Right lung (tissue), 5 donors: ENCODE results near the gene AGAP5. TPM values are rescaled to one million over a fixed set of nuclear protein-coding genes. Genes with fewer than 3 reads are reported as not detected.
A peak's percentile ranks its signal among the peaks of the same experiment; 100 is the strongest.

Experiments
- DNase-seq, 2 donors: peaks; one replicate each; pipeline ENCODE4 v3.0.0-alpha.2; 2013
- polyA plus RNA-seq, 5 donors: library from polyadenylated mRNA; unstranded; fragments of 120-200 nt; gene quantifications; one replicate each; pipeline versions ENCODE4 v1.2.1 to v1.2.3, GENCODE V29; 2013; ENCODE audit warnings: inconsistent platforms in 1 of 5, low replicate concordance in 1 of 5; ENCODE audit not compliant: insufficient read length in 5 of 5, insufficient read depth in 1 of 5

The AGAP5 gene
- polyA plus RNA-seq, 5 donors = 19.5 to 28.3 (median 26.2) TPM

DNA sequence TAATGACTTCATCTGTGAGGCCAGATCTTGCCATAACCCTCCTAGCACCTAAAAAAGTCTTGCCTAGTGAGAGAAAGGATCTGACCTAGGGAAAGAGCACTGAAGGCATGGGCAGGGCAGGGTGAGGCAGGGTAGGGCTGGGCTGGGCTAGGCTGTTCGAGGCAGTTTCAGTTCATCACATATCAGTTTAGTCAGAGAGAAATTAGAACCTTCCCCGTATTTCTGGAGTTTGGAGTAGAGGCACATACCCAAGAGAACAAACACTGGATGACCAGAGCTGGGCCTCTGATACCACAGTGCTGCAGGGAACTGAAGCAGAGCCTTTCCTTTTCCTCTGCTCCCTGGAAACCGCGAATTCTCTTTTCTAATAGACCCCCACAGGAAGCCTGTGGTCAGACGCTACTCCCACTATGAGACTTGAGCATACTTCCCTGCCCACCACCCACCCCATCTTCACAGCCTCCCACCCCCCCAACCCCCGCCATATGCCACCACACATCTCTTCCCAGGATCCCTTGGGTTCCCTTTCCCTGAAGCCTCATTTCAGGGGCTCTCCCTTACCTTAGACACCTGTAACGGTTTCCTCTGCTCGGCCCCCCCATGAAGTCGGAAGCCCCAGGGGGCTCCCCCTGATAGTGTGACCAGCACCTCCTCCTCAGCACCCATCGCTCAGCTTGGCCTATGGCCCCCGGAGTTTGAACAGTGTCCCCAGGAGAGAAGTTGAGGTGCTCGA, 42.5 kb downstream of the AGAP5 start:
- DNase-seq = no peak

- no peak for DNase-seq
These were observed 44.2 kb downstream of the AGAP5 start for GRCh38 chr10:73653701-73654100.

DNA sequence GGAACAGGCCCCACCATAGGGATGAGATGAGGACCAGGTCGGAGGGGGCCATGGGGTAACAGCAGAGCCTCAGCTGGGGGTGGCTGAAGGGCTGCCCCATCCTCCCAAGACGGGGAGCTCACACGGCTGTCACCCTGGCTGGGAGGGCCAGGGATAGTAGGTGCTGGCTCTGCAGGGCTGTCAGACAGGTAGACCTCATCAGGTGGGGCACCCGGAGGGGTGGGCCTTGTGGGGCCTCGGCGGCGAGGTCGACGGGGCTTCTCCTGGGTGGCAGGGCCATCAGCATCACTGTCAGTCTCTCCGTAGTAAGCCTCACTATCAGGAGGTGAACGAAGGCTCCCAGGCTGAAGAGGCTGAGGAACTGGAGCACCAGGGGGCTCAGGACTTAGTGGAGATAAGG, 44.7 kb downstream of the AGAP5 start:
- DNase-seq = no peak

DNA sequence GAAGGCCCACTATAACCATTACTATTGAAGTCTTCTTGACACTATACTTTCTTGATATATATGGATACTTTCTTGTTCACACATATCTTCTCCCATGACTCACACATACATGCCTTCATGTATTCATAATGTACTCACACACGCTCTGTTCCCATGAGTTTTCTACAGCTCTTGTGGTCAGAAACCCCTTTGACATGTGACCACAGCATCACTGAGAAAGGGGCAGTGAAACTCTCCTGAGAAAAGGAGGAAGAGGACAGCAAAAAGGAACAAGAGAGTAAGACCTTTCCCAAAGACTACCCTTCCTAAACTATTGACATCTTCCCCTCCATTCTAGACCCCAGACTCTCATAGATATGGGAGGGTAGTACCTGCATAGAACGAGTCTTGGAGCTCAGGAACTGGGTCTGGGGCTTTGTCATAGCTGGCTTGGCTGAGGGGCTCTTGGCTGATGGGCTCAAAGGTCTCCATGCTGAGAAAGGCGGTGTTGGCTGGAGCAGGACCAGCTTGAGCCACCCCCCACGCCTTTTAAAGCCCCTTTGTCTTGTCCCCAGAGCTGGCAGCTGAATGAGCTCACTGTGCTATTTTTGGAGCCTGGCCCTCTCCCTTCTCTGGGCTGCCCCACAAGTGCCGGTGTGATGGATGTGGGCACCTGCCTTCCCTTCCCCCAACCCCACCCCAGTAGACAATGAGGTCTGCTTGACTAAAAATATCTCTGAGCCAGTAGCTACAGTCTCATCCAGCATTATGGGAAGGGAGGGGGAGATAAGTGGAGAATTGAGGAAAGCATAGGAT, 47.2 kb downstream of the AGAP5 start:
- no peak for DNase-seq

DNA sequence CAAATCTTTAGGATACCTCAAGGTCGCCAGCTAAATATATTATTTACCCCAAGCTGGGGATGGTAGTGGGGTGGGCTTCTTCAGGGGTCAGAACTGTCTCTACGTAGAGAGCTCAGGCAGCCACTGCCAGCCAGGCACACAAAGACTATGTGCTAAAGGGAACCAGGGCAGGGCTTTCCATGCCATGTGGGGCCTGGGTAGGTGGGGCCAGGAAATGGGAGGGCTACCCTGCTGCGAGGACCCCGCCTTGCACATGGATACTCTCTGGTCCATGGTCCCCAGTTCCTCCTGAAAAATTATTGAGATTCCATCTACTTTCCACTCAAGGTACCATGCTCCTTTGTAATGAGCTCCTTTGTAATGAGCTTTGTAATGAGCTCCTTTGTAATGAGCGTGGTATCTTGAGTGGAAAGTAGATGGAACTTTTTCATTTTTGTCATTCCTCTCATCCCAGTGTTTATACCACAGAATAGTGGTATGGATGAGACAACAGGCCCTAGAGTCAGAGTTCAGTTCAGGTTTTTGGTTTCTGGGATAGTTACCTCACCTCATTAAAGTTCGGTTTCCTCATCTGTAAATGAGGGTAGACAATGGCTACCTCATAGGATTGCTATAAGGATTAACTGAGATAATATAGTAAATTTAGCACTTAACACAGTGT, 47.9 kb downstream of the AGAP5 start:
- DNase-seq = no peak

DNA sequence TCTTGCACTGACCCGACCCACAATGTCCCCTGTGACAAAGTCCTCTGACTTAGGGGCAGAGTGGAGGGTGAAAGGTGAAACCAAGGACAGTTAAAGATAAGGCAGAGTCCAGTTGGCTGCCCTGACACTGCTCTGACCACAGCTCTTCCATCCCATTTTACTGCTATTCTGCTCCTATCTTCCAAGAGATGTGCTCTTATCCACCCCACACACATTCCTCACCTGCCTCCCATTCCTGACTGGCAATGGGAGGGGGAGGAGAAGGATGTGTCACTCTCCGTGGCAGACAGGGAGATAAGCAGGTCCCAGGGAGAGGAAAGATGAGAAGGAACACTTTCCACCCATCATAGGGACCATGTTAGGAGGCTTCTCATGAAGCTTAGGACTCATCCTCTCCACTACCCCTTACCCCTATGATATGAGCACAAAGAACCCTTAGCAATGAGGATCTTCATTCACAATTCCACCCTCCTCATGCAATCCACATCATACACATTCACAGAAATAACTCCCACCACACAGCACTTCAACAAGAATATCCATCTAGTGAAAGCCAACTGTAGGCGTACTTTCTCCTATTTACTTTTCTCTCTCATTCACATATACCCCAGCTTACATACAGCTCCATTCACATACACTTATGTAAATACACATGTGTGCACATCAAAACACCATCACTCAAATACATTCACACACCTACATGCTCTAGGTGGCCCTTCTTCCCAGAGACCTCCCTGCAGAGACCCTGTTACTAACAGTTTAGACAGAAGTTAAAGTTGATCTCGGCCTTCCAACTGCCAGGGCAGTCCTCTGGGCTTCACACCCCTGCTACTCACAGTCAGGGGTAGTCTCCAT, 48.7 kb downstream of the AGAP5 start:
- no peak for DNase-seq

- DNase-seq = no peak
These were observed 49.8 kb downstream of the AGAP5 start for GRCh38 chr10:73647875-73648651.

DNA sequence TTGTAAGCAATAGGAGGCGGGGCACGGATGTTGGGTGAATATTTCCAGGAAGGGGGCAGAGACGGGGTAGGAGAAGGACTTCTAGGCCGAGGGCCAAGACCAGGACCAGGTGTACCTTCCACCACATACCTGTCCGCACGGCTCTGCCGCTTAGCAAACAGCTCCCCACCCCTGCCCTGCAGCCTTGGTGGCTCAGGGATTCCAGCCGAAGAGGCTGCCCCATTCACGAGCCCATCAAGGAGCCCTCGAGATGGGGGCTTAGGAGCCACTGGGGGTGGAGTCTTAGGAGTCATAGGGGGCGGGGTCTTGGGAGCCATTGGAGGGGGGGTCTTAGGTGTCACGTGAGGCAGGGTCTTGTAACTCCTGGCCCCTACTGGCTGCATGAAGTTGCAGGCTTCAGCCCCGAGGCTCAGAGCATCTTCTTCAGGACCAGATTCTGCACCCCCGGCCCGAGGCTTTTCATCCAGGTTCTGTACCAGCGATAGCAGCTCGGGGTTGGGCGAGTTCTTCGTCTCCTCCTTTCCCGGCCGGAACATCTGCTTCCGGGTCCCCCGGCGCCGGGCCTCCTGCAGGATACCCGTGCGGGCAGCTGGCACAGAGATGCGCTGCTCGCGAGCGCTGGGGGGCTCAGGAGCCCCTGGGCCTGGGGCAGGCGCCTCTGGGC, 50.6 kb downstream of the AGAP5 start:
- peak; percentile 68 to 77 for DNase-seq

GRCh38 chr10:73646598-73647041, 51.3 kb downstream of the AGAP5 start:
- no peak for DNase-seq

DNA sequence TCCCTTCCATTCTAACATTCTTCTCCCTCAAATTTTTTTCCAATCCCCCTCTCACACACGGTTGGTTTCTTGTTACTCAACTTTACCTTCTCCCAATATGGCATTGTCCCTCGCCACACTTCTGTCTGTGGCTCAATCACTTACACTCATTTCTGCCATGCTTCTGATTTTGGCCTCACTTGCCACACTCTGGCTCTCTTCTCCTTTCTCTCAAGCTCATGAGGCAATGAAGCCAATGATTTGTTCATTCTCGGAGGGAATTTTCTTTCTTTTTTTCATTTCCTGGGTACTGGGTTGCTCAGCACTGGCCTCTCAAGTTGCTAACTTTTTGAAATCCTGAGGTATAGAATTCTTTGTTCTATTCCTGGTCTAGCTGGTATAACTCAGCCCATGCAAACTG, 52.7 kb downstream of the AGAP5 start:
- DNase-seq = no peak

- DNase-seq = no peak
These were observed 53.1 kb downstream of the AGAP5 start for GRCh38 chr10:73644767-73645166.

- DNase-seq = peak in 1 of 2 donors; percentile 67
These were observed 53.7 kb downstream of the AGAP5 start for GRCh38 chr10:73644015-73644743.

- DNase-seq = no peak
These were observed 54.5 kb downstream of the AGAP5 start for GRCh38 chr10:73643362-73643761.

DNA sequence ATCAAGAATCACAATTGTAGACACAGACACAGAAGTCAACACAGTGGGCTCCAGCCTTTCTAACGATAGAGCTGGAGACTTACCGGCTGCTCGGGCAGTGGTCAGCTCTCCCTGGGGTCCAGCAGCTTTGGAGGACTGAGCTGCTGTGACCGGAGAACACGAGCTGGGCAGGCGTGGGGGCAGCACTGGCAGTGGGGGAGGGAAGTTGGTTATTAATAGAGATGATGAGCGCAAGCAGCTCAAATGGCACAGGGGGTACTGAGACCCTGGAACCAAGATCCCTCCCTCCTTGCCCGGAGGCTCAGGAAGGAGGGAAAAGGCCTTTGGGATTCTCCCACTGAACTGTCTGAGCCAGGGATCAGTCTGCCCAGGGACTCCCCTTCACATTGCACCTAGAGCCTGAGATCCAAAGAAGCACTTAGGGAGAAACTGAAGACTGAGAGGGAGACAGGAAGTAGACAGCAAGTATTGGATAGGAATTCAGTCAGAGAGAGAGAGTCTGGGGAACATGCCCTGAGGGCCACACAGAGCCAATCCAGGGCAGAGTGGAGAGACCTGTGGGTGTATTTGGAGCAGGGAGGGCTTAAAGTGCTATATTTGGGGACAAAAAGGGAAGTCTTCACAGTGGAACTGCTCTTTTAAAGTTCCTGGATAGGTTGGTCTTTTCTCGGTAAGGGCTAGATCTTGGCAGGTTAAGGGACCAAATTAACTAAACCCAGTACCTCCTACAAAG, 56.4 kb downstream of the AGAP5 start, which contains the start of gene MYOZ1:
MYOZ1 (minus strand) TSS at position 147 of the 733 bp plus-strand sequence. CDS start 1,457 bp downstream, outside the sequence.
- DNase-seq = no peak

- no peak for DNase-seq
These were observed 58.6 kb downstream of the AGAP5 start for GRCh38 chr10:73639286-73639685.

DNA sequence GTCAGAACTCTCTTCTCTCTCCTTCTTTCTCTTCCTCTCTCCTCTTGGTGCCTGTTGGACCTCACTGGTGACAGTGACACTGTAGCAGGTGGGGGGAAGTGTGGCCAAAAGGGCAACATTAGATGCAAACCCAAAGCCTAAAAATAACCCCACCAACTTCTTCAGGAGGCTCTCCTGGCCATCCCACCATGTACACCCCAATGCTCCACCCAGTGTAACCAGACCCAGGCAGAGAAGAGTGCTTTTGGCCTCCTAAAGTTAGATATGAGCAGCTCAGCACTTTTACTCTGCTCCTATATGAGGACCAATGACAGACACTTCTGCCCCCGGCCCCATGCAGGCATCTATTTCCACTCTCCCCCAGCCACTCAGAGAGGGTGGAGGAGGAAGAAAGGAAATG, 62.1 kb downstream of the AGAP5 start:
- DNase-seq = no peak

GRCh38 chr10:73634421-73634820, 63.5 kb downstream of the AGAP5 start:
- no peak for DNase-seq

GRCh38 chr10:73629165-73629564, 68.7 kb downstream of the AGAP5 start:
- DNase-seq = no peak

- no peak for DNase-seq
These were observed 69.5 kb downstream of the AGAP5 start for GRCh38 chr10:73628405-73628804.
